BE2C (cell line): ENCODE results near the gene DOCK11.

Experiments used
- DNase-seq: peaks from one replicate; pipeline ENCODE4 v3.0.0-alpha.2; 2020
- H3K27me3 ChIP-seq: fragments of 250-450 bp; sonication (Bioruptor Pico); 2 replicates; pipeline ENCODE4 v1.5.1; 2020; ENCODE audit warnings: mild to moderate bottlenecking
- H3K36me3 ChIP-seq: fragments of 250-450 bp; sonication (Bioruptor Pico); 2 replicates; pipeline ENCODE4 v1.5.1; 2020; ENCODE audit warnings: mild to moderate bottlenecking
- H3K4me1 ChIP-seq: fragments of 250-450 bp; sonication (Bioruptor Pico); 2 replicates; pipeline ENCODE4 v1.5.1; 2020
- H3K4me3 ChIP-seq: 2 replicates; pipeline ENCODE4 v1.5.1; 2011; ENCODE audit warnings: low read depth, low read length
- H3K9me3 ChIP-seq: fragments of 250-450 bp; sonication (Bioruptor Pico); 2 replicates; pipeline ENCODE4 v1.5.1; 2020
- TF ChIP-seq, protein P1 (sequence below): IDR thresholded peaks from 2 replicates; pipeline ENCODE4 v1.5.1; 2012; ENCODE audit warnings: mild to moderate bottlenecking, low read depth, low read length

Gene DOCK11

DNA sequence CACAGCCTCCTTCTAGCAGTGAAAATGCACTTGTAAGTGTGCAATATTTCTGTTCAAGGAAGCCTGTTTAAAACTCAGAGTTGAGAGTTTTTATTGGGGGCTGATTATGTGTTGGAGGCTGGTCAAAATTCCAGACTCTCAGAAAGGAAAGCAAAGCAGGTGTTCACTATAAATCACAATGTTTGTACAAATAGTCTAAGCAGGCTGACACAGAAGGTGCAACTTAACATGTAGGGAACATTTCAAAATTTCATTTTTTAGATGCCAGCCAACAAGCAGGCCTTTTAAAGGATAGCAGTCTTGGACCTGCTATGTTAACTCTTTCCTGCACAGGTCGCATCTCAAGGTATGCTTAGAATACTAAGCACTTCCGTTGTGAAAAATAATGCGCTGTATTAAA, 119.5 kb downstream of the DOCK11 start:
- Histone ChIP-seq H3K4me1 (no peaks in the 10 kb centered on the region), H3K4me3 (no peak overlapping the region), H3K27me3 (no peaks in the 10 kb centered on the region), H3K9me3 (no peaks in the 10 kb centered on the region), H3K36me3 (no peaks in the 10 kb centered on the region)
- no peak for DNase-seq
- TF ChIP-seq, protein P1, sequence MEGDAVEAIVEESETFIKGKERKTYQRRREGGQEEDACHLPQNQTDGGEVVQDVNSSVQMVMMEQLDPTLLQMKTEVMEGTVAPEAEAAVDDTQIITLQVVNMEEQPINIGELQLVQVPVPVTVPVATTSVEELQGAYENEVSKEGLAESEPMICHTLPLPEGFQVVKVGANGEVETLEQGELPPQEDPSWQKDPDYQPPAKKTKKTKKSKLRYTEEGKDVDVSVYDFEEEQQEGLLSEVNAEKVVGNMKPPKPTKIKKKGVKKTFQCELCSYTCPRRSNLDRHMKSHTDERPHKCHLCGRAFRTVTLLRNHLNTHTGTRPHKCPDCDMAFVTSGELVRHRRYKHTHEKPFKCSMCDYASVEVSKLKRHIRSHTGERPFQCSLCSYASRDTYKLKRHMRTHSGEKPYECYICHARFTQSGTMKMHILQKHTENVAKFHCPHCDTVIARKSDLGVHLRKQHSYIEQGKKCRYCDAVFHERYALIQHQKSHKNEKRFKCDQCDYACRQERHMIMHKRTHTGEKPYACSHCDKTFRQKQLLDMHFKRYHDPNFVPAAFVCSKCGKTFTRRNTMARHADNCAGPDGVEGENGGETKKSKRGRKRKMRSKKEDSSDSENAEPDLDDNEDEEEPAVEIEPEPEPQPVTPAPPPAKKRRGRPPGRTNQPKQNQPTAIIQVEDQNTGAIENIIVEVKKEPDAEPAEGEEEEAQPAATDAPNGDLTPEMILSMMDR = no peak

DNA sequence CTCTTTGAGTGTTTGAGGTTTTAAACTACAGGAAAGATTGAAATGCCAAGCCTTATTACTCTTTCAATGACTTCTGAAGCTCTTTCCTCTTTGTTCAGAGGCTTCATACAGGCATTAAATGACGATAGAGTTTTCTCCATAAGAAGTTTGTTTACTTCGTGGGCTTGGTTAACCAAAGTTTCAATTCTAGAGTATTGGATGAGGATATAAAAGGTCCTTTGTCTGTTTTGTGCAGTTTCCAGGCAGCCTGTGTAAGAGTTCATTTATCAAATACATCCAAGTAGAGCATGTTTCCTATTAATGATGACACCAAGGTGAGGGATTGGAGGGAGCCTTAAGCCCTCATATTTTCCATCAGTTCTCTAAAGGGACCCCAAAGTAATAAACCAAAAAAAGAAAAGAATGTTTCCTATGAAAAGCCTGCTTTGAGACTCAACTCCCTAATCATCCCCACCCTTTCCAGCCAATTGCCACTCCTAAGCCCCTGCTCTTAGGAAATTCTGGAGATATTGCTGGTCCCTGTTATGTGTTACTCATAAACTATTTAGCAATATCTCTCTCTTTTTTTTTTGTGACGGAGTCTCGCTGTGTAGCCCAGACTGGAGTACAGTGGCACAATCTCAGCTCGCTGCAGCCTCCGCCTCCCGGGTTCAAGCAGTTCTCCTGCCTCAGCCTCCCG, 125.6 kb downstream of the DOCK11 start:
- DNase-seq = no peak
- Histone ChIP-seq H3K4me1 (no peaks in the 10 kb centered on the region), H3K27me3 (no peaks in the 10 kb centered on the region), H3K4me3 (no peak overlapping the region), H3K36me3 (no peaks in the 10 kb centered on the region), H3K9me3 (no peaks in the 10 kb centered on the region)
- TF ChIP-seq, protein P1 = no peak

GRCh38 chrX:118623062-118623461, 127.4 kb downstream of the DOCK11 start:
- Histone ChIP-seq H3K4me3 (no peak overlapping the region), H3K4me1 (no peaks in the 10 kb centered on the region), H3K27me3 (no peaks in the 10 kb centered on the region), H3K9me3 (no peaks in the 10 kb centered on the region), H3K36me3 (no peaks in the 10 kb centered on the region)
- TF ChIP-seq, protein P1 = no peak
- no peak for DNase-seq

DNA sequence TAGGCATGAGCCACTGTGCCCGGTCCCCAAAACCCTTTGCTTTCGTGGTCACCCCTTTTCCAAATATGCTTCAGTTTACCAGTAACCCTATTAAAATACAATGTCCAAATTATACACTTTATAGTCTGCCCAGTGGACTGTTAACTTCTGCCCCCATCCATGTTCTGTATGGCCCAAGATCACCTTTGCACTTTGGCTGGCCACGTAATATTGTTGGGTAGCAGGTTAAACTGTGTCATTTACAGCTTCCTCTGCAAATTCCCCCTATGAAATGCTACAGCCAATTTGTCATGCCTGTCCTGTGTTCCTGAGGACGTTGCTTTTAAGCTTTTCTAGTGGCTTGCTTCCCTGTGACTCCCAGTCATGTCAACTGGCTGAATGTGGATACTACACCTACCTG, 130.7 kb downstream of the DOCK11 start:
- TF ChIP-seq, protein P1 = no peak
- no peak for DNase-seq
- Histone ChIP-seq H3K4me3 (no peak overlapping the region), H3K4me1 (no peaks in the 10 kb centered on the region), H3K27me3 (no peaks in the 10 kb centered on the region), H3K36me3 (no peaks in the 10 kb centered on the region), H3K9me3 (no peaks in the 10 kb centered on the region)

GRCh38 chrX:118627084-118627758, 131.6 kb downstream of the DOCK11 start:
- no peak for DNase-seq
- H3K27me3 ChIP-seq = no peaks in the 10 kb centered on the region
- TF ChIP-seq, protein P1 = peak; percentile 56
- H3K9me3 ChIP-seq = no peaks in the 10 kb centered on the region
- no peaks in the 10 kb centered on the region for H3K36me3 ChIP-seq
- H3K4me3 ChIP-seq = no peak overlapping the region
- H3K4me1 ChIP-seq = no peaks in the 10 kb centered on the region

- H3K4me1 ChIP-seq = no peaks in the 10 kb centered on the region
- no peak for DNase-seq
- no peaks in the 10 kb centered on the region for H3K36me3 ChIP-seq
- H3K27me3 ChIP-seq = no peaks in the 10 kb centered on the region
- TF ChIP-seq, protein P1 = no peak
- H3K9me3 ChIP-seq = no peaks in the 10 kb centered on the region
- H3K4me3 ChIP-seq = no peak overlapping the region
Measured at GRCh38 chrX:118630848-118631247, 135.2 kb downstream of the DOCK11 start.
